G401 (cell line): Measurements from ENCODE around the gene RAP1GAP2. TPM values are rescaled to one million over a fixed set of nuclear protein-coding genes. Genes with fewer than 3 reads are reported as not detected.

Experiments used
- DNase-seq: peaks from one replicate; pipeline ENCODE4 v3.0.0-alpha.2; 2015; ENCODE audit warnings: low spot score
- in situ Hi-C: cut with HindIII; loops from 2 replicates; pipeline ENCODE4 v1.10.0; 2016; ENCODE audit warnings: low sequenced_read_pairs, mixed read lengths
- total RNA-seq: library from RNA; depleted of rRNA; stranded (reverse); fragments of >200 nt; shearing (Covaris generic); gene quantifications from 2 replicates; pipeline ENCODE4 v1.2.3, GENCODE V29; 2014

Gene RAP1GAP2
- total RNA-seq, 1 experiment from 2014 or later, result 1.9 TPM

GRCh38 chr17:2952174-2952845 is 156.1 kb downstream of the RAP1GAP2 start:
- no peak for DNase-seq
- in situ Hi-C loops, result no loop called here

- no peak for DNase-seq
Observed at GRCh38 chr17:2954898-2955445, 158.7 kb downstream of the RAP1GAP2 start.

GRCh38 chr17:2955931-2956582 is 159.8 kb downstream of the RAP1GAP2 start:
- in situ Hi-C loops, result no loop called here
- no peak for DNase-seq

More at GRCh38 chr17:2954898-2955445, 158.7 kb downstream of the RAP1GAP2 start:
- in situ Hi-C loops, result no loop called here

- in situ Hi-C loops, result no loop called here
- DNase-seq, result no peak
Observed at GRCh38 chr17:2957631-2958286, 161.5 kb downstream of the RAP1GAP2 start.

- in situ Hi-C loops, result no loop called here
- no peak for DNase-seq
Observed at GRCh38 chr17:2958706-2959222, 162.5 kb downstream of the RAP1GAP2 start.

- no peak for DNase-seq
- in situ Hi-C loops, result no loop called here
Observed at GRCh38 chr17:2959371-2960130, 163.3 kb downstream of the RAP1GAP2 start.

GRCh38 chr17:2961446-2961845 is 165.2 kb downstream of the RAP1GAP2 start:
- in situ Hi-C loops, result no loop called here
- no peak for DNase-seq

GRCh38 chr17:2962236-2962635 is 166.0 kb downstream of the RAP1GAP2 start:
- in situ Hi-C loops, result no loop called here
- DNase-seq, result no peak

- in situ Hi-C loops, result no loop called here
- DNase-seq, result no peak
Observed at GRCh38 chr17:2962729-2963128, 166.5 kb downstream of the RAP1GAP2 start.

GRCh38 chr17:2963332-2964027 is 167.2 kb downstream of the RAP1GAP2 start:
- in situ Hi-C loops, result no loop called here
- DNase-seq, result no peak

- in situ Hi-C loops, result no loop called here
Observed at GRCh38 chr17:2964028-2964356, 167.8 kb downstream of the RAP1GAP2 start.

GRCh38 chr17:2964370-2964769 is 168.1 kb downstream of the RAP1GAP2 start:
- in situ Hi-C loops, result no loop called here
- DNase-seq, result no peak

More at GRCh38 chr17:2964028-2964356, 167.8 kb downstream of the RAP1GAP2 start:
- no peak for DNase-seq

- DNase-seq, result no peak
- in situ Hi-C loops, result no loop called here
Observed at GRCh38 chr17:2964831-2965230, 168.6 kb downstream of the RAP1GAP2 start.

- in situ Hi-C loops, result no loop called here
- DNase-seq, result peak; percentile 35
Observed at GRCh38 chr17:2965621-2966595, 169.7 kb downstream of the RAP1GAP2 start.

- peak; percentile 78 for DNase-seq
- in situ Hi-C loops, result no loop called here
Observed at GRCh38 chr17:2967515-2967914, 171.3 kb downstream of the RAP1GAP2 start.

GRCh38 chr17:2971851-2972250 is 175.6 kb downstream of the RAP1GAP2 start:
- in situ Hi-C loops, result no loop called here
- DNase-seq, result no peak

GRCh38 chr17:2972749-2973148 is 176.5 kb downstream of the RAP1GAP2 start:
- DNase-seq, result no peak
- in situ Hi-C loops, result no loop called here

- in situ Hi-C loops, result no loop called here
- no peak for DNase-seq
Observed at GRCh38 chr17:2974347-2974746, 178.1 kb downstream of the RAP1GAP2 start.
